Measurements from ENCODE around the gene ABTB2. TPM values are rescaled to one million over a fixed set of nuclear protein-coding genes. Genes with fewer than 3 reads are reported as not detected.
"Not testable (repeated sequence)": the region's sequence is repeated elsewhere in the genome, so short reads cannot be mapped to it uniquely, and the experiment has no call there.

The ABTB2 gene
- total RNA-seq, 4 donors from 2014 or later: 5.0 to 44.1 (median 33.0) TPM

DNA sequence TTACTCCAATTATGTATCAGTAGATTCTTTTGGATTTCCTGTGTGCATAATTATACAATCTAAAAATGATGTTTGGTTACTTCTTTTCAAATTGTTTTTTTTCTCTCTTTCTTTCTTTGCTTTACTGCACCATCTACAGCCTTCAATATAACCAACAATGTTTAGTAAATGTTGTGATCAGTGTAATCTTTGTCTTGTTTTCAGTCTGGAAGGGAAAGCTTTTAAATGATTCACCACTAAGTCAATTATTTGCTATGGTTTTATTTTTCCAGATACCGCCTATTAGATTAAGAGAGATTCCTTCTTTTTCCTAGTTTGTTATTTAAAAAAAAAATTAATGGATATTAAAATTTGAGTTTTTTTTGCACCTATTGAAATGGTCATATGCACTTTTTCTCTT, 29.8 kb upstream of the ABTB2 start:
- Histone ChIP-seq H3K36me3 (no peaks in the 10 kb centered on the region), H3K9me3 (no peaks in the 10 kb centered on the region), H3K27me3 (no peaks in the 10 kb centered on the region), H3K27ac (no peak overlapping the region), H3K4me1 (no peaks in the 10 kb centered on the region), H3K4me3 (no peak overlapping the region)
- no peak for DNase-seq
- TF ChIP-seq, protein P1, sequence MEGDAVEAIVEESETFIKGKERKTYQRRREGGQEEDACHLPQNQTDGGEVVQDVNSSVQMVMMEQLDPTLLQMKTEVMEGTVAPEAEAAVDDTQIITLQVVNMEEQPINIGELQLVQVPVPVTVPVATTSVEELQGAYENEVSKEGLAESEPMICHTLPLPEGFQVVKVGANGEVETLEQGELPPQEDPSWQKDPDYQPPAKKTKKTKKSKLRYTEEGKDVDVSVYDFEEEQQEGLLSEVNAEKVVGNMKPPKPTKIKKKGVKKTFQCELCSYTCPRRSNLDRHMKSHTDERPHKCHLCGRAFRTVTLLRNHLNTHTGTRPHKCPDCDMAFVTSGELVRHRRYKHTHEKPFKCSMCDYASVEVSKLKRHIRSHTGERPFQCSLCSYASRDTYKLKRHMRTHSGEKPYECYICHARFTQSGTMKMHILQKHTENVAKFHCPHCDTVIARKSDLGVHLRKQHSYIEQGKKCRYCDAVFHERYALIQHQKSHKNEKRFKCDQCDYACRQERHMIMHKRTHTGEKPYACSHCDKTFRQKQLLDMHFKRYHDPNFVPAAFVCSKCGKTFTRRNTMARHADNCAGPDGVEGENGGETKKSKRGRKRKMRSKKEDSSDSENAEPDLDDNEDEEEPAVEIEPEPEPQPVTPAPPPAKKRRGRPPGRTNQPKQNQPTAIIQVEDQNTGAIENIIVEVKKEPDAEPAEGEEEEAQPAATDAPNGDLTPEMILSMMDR (IDR thresholded peaks at IDR 0.05): no peak
- no peak for TF ChIP-seq POLR2A (IDR thresholded peaks at IDR 0.05)

DNA sequence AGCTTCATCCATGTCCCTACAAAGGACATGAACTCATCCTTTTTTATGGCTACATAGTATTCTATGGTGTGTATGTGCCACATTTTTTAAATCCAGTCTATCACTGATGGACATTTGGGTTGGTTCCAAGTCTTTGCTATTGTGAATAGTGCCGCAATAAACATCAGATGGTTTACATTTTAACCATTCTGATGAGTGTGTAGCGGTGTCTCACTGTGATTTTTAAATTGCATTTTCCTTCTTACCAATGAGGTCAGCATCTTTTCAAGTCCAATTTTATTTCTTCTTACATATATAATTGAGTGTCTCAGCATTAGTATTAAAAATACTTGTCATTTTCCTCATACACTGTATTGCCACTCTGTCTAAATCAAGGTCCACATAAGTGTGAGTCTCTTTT, 28.5 kb upstream of the ABTB2 start:
- not testable (repeated sequence) for H3K27ac ChIP-seq, H3K36me3 ChIP-seq, H3K4me1 ChIP-seq, H3K4me3 ChIP-seq, DNase-seq, H3K9me3 ChIP-seq, H3K27me3 ChIP-seq

GRCh38 chr11:34382532-34383276, 24.9 kb upstream of the ABTB2 start:
- no peak overlapping the region for H3K4me3 ChIP-seq
- no peak for DNase-seq
- TF ChIP-seq, protein P1 (IDR thresholded peaks at IDR 0.05): no peak
- TF ChIP-seq POLR2A (IDR thresholded peaks at IDR 0.05): no peak
- H3K9me3 ChIP-seq: no peaks in the 10 kb centered on the region
- no peaks in the 10 kb centered on the region for H3K36me3 ChIP-seq
- H3K27ac ChIP-seq: no peak overlapping the region
- no peaks in the 10 kb centered on the region for H3K4me1 ChIP-seq
- no peaks in the 10 kb centered on the region for H3K27me3 ChIP-seq

DNA sequence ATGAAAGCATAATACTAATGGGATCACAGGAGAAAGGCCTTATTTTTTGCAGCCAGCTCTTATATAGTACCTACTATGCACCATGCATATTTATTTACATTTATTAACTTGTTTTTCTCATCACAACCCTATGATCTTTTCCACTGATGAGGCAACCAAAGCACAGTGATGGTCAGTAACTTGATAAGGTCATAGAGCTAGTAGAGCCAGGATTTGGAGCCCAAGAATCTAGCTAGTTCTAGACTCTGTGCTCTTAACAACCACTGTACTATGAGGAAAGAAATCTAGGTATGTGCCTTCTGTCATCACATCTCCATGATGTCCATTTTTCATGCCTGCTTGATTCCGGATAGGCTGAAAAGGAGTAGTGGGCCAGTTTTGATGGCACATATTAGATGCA, 24.0 kb upstream of the ABTB2 start:
- Histone ChIP-seq H3K4me3 (no peak overlapping the region), H3K36me3 (no peaks in the 10 kb centered on the region), H3K4me1 (no peaks in the 10 kb centered on the region), H3K27me3 (no peaks in the 10 kb centered on the region), H3K9me3 (peaks cover 0 to 5% (median 2%) of the 10 kb centered on the region in 4 donors), H3K27ac (no peak overlapping the region)
- TF ChIP-seq POLR2A (IDR thresholded peaks at IDR 0.05): no peak
- TF ChIP-seq, protein P1 (IDR thresholded peaks at IDR 0.05): no peak
- DNase-seq: no peak

DNA sequence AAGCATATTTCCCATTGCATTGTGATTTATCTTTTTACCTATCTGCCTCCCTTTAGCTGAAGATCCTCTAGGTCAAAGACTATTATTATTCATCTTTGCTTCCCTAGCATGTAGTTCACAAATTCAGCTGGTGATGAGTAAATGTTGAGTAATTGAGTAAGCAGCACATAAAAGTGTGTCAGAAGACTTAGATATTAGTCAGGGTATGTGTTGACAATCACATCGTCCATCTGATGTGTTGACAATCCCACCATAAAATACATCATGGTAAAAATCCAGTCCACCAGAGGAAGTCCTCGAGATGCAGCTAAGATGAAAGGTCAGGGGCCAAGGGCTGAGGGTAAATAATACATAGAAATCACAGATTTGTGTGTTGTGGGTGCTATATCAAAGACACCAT, 22.9 kb upstream of the ABTB2 start:
- H3K27me3 ChIP-seq: no peaks in the 10 kb centered on the region
- DNase-seq: no peak
- H3K27ac ChIP-seq: no peak overlapping the region
- H3K4me3 ChIP-seq: no peak overlapping the region
- H3K36me3 ChIP-seq: no peaks in the 10 kb centered on the region
- TF ChIP-seq POLR2A (IDR thresholded peaks at IDR 0.05): no peak
- TF ChIP-seq, protein P1 (IDR thresholded peaks at IDR 0.05): no peak
- H3K9me3 ChIP-seq: peaks cover 0 to 9% (median 3%) of the 10 kb centered on the region in 4 donors
- H3K4me1 ChIP-seq: no peaks in the 10 kb centered on the region

GRCh38 chr11:34379539-34379938, 21.7 kb upstream of the ABTB2 start:
- TF ChIP-seq, protein P1 (IDR thresholded peaks at IDR 0.05): no peak
- TF ChIP-seq POLR2A (IDR thresholded peaks at IDR 0.05): no peak
- no peaks in the 10 kb centered on the region for H3K4me1 ChIP-seq
- peaks cover 0 to 9% (median 3%) of the 10 kb centered on the region in 4 donors for H3K9me3 ChIP-seq
- no peak for DNase-seq
- H3K4me3 ChIP-seq: no peak overlapping the region
- H3K27ac ChIP-seq: no peak overlapping the region
- H3K27me3 ChIP-seq: no peaks in the 10 kb centered on the region
- no peaks in the 10 kb centered on the region for H3K36me3 ChIP-seq

All from Peyer's patch (tissue), 4 donors.